SK-N-SH (cell line): Measurements from ENCODE around the gene APOBEC3H.

ENCODE experiments used
- CTCF ChIP-seq: fragments of 200-600 bp; sonication (generic); IDR thresholded peaks from 2 replicates; pipeline ENCODE4 v1.6.1; 2017; ENCODE audit warnings: antibody characterized with exemption, mild to moderate bottlenecking, moderate library complexity
- EZH2phosphoT487 ChIP-seq: fragments of 200-600 bp; sonication (generic); IDR thresholded peaks from 2 replicates; pipeline ENCODE4 v1.6.1; 2017; ENCODE audit warnings: low read depth, mixed run types, mild to moderate bottlenecking, antibody characterized with exemption, moderate library complexity, borderline replicate concordance
- FOXM1 ChIP-seq: IDR thresholded peaks from 2 replicates; pipeline ENCODE4 v1.4.0; 2012; ENCODE audit warnings: low read depth, mild to moderate bottlenecking
- JUND ChIP-seq: IDR thresholded peaks from 2 replicates; pipeline ENCODE4 v1.4.0; 2012
- MAX ChIP-seq: IDR thresholded peaks from 2 replicates; pipeline ENCODE4 v1.4.0; 2012; ENCODE audit warnings: low read depth
- NFIC ChIP-seq: IDR thresholded peaks from 2 replicates; pipeline ENCODE4 v1.4.0; 2012; ENCODE audit warnings: borderline replicate concordance
- POLR2AphosphoS5 ChIP-seq: IDR thresholded peaks from 2 replicates; pipeline ENCODE4 v1.6.1; 2012; ENCODE audit warnings: low read depth, low read length
- RCOR1 ChIP-seq: fragments of 150-350 bp; IDR thresholded peaks from 2 replicates; pipeline ENCODE4 v1.6.1; 2017; ENCODE audit warnings: antibody characterized with exemption, low read length
- RFX5 ChIP-seq: IDR thresholded peaks from 2 replicates; pipeline ENCODE4 v1.6.1; 2012; ENCODE audit warnings: mild to moderate bottlenecking, improper control_type of control experiment, low read length
- USF2 ChIP-seq: fragments of 150-350 bp; IDR thresholded peaks from 2 replicates; pipeline ENCODE4 v1.6.1; 2017; ENCODE audit warnings: antibody characterized with exemption, low read length, low read depth, borderline replicate concordance
- YY1 ChIP-seq: IDR thresholded peaks from 2 replicates; pipeline ENCODE4 v1.4.0; 2012; ENCODE audit warnings: low read depth, mild to moderate bottlenecking

- TF ChIP-seq CTCF (no peak), NFIC (no peak), RFX5 (no peak), MAX (no peak), POLR2AphosphoS5 (no peak), USF2 (no peak), JUND (no peak), FOXM1 (no peak), RCOR1 (no peak), YY1 (no peak), EZH2phosphoT487 (no peak)
Measured at GRCh38 chr22:39110631-39111561, 13.9 kb downstream of the APOBEC3H start.
